GM21619 (cell line): ENCODE data around the gene RANBP2.

Experiments used
- ATAC-seq: cut with Tn5 transposase; IDR thresholded peaks from one replicate; pipeline ENCODE4 v1.9.1; 2021; ENCODE audit not compliant: unreplicated experiment

RANBP2 gene

GRCh38 chr2:108834620-108835019, 115.3 kb downstream of the RANBP2 start:
- no peak for ATAC-seq

- no peak for ATAC-seq
These were observed 115.8 kb downstream of the RANBP2 start for GRCh38 chr2:108835040-108835439.
